Measurements from ENCODE around the gene PRDM5. TPM values are rescaled to one million over a fixed set of nuclear protein-coding genes. Genes with fewer than 3 reads are reported as not detected.

The PRDM5 gene
- polyA plus RNA-seq, 1 donor (not counting 4 experiments of a cell fraction or from before 2014, with no cell fraction given): 3.6 TPM

- Histone ChIP-seq H3K4me3 (ENCODE audit: control insufficient read depth in 2 of 3, extremely low read depth in 1 of 3, insufficient read depth in 2 of 3, low read depth in 1 of 3, low read length in 3 of 3) (no peak overlapping the region), H3K9me1 (ENCODE audit: control insufficient read depth, extremely low read depth, insufficient read depth, low read length) (no peaks in the 10 kb centered on the region), H2AFZ (ENCODE audit: control insufficient read depth, low read length) (no peak overlapping the region), H3K4me2 (ENCODE audit: control insufficient read depth, extremely low read depth, insufficient read depth, low read depth, low read length) (no peak overlapping the region), H4K20me1 (ENCODE audit: control insufficient read depth, extremely low read depth, insufficient read depth, low read length) (no peaks in the 10 kb centered on the region), H3K79me2 (ENCODE audit: control insufficient read depth, insufficient read depth, low read length) (no peaks in the 10 kb centered on the region), H3K36me3 (ENCODE audit: control insufficient read depth in 2 of 2, extremely low read depth in 1 of 2, insufficient read depth in 2 of 2, low read length in 2 of 2) (no peaks in the 10 kb centered on the region), H3K27me3 (ENCODE audit: control insufficient read depth, extremely low read depth, insufficient read depth, low read length) (no peaks in the 10 kb centered on the region), H3K27ac (ENCODE audit: control insufficient read depth, insufficient read depth, low read length) (no peak overlapping the region), H3K9ac (ENCODE audit: control insufficient read depth, extremely low read depth, insufficient read depth, low read length) (no peak overlapping the region), H3K4me1 (ENCODE audit: control insufficient read depth, extremely low read depth, insufficient read depth, low read length) (no peaks in the 10 kb centered on the region), H3K9me3 (ENCODE audit: control insufficient read depth, low read depth, low read length) (no peaks in the 10 kb centered on the region)
- no peak for TF ChIP-seq EZH2 (IDR thresholded peaks at IDR 0.05; ENCODE audit: low read length)
- no peak for TF ChIP-seq CTCF (optimal IDR thresholded peaks at IDR 0.05 in 1 of 3, IDR thresholded peaks at IDR 0.05 in 1 of 3, conservative IDR thresholded peaks at IDR 0.05 in 1 of 3; ENCODE audit: extremely low read depth in 1 of 3, insufficient read depth in 2 of 3, low read length in 3 of 3)
- FAIRE-seq (no peak), DNase-seq (ENCODE audit: low read depth, low spot score) (no peak)
- dilution Hi-C loops (cut with MboI; ENCODE audit: extremely low pct_ligation_motif_present, low sequenced_read_pairs): no loop called here
These were observed 249.9 kb downstream of the PRDM5 start for GRCh38 chr4:120672558-120673147.

- H2AFZ ChIP-seq (ENCODE audit: control insufficient read depth, low read length): no peak overlapping the region
These were observed 250.4 kb downstream of the PRDM5 start for GRCh38 chr4:120672076-120672475.

More at GRCh38 chr4:120672076-120672475, 250.4 kb downstream of the PRDM5 start:
- Histone ChIP-seq H3K36me3 (ENCODE audit: control insufficient read depth in 2 of 2, extremely low read depth in 1 of 2, insufficient read depth in 2 of 2, low read length in 2 of 2) (no peaks in the 10 kb centered on the region), H3K4me1 (ENCODE audit: control insufficient read depth, extremely low read depth, insufficient read depth, low read length) (no peaks in the 10 kb centered on the region), H3K9me1 (ENCODE audit: control insufficient read depth, extremely low read depth, insufficient read depth, low read length) (no peaks in the 10 kb centered on the region), H3K9ac (ENCODE audit: control insufficient read depth, extremely low read depth, insufficient read depth, low read length) (no peak overlapping the region), H3K4me2 (ENCODE audit: control insufficient read depth, extremely low read depth, insufficient read depth, low read depth, low read length) (no peak overlapping the region), H4K20me1 (ENCODE audit: control insufficient read depth, extremely low read depth, insufficient read depth, low read length) (no peaks in the 10 kb centered on the region), H3K79me2 (ENCODE audit: control insufficient read depth, insufficient read depth, low read length) (no peaks in the 10 kb centered on the region), H3K4me3 (ENCODE audit: control insufficient read depth in 2 of 3, extremely low read depth in 1 of 3, insufficient read depth in 2 of 3, low read depth in 1 of 3, low read length in 3 of 3) (no peak overlapping the region), H3K27ac (ENCODE audit: control insufficient read depth, insufficient read depth, low read length) (no peak overlapping the region), H3K9me3 (ENCODE audit: control insufficient read depth, low read depth, low read length) (no peaks in the 10 kb centered on the region), H3K27me3 (ENCODE audit: control insufficient read depth, extremely low read depth, insufficient read depth, low read length) (no peaks in the 10 kb centered on the region)
- FAIRE-seq (no peak), DNase-seq (ENCODE audit: low read depth, low spot score) (no peak)
- TF ChIP-seq EZH2 (IDR thresholded peaks at IDR 0.05; ENCODE audit: low read length): no peak
- no peak for TF ChIP-seq CTCF (optimal IDR thresholded peaks at IDR 0.05 in 1 of 3, IDR thresholded peaks at IDR 0.05 in 1 of 3, conservative IDR thresholded peaks at IDR 0.05 in 1 of 3; ENCODE audit: extremely low read depth in 1 of 3, insufficient read depth in 2 of 3, low read length in 3 of 3)
- dilution Hi-C loops (cut with MboI; ENCODE audit: extremely low pct_ligation_motif_present, low sequenced_read_pairs): no loop called here

All from keratinocyte (primary cell).